ES-I3 (cell line): ENCODE data around the gene SH3YL1.

Source experiments
- H3K36me3 ChIP-seq: 2 replicates; pipeline ENCODE4 v1.6.1; 2013; ENCODE audit warnings: mild to moderate bottlenecking, low read length, control low read depth, moderate library complexity; ENCODE audit not compliant: insufficient read depth
- H3K4me1 ChIP-seq: 2 replicates; pipeline ENCODE4 v1.6.1; 2013; ENCODE audit warnings: mild to moderate bottlenecking, control low read depth, low read length; ENCODE audit not compliant: insufficient read depth
- H3K9ac ChIP-seq: 2 replicates; pipeline ENCODE4 v1.6.1; 2013; ENCODE audit warnings: low read depth, mild to moderate bottlenecking, low read length, moderate library complexity
- H3K9me3 ChIP-seq: 2 replicates; pipeline ENCODE4 v1.6.1; 2013; ENCODE audit warnings: mild to moderate bottlenecking, low read length, moderate library complexity; ENCODE audit not compliant: control insufficient read depth, insufficient read depth

The SH3YL1 gene

GRCh38 chr2:263774-264492 is at the start of gene SH3YL1:
SH3YL1 (minus strand) TSS chr2:264032; CDS start chr2:263984, 48 bp downstream.
- Histone ChIP-seq H3K9me3 (peaks cover 1% of the 10 kb centered on the region; the same call in 1 of the 2 replicates), H3K36me3 (no peaks in the 10 kb centered on the region), H3K4me1 (peaks cover 7% of the 10 kb centered on the region; the same call in 1 of the 2 replicates), H3K9ac (peak within 1 kb of the TSS; percentile 88)

DNA sequence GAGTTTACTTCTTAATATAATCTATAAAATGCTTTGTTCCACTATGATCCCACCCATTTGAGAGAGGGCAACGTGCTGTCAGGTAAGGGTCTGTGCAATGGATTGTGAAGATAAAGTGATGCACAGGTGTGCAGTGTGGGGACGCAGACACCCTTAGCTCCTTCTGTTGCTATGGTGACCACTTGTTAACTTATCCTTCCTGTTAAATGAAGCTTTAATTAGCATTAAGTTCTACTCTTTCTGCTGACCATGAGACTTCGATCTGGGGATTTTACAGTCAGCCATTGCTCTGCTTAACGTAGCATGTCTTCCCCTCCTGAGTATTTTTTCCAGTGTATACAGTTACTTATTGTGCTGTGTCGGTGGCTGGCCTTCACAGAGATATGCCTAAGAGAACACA is 47.2 kb upstream of the SH3YL1 start:
- no peaks in the 10 kb centered on the region for H3K36me3 ChIP-seq
- no peak overlapping the region for H3K9ac ChIP-seq
- H3K9me3 ChIP-seq: no peaks in the 10 kb centered on the region
- H3K4me1 ChIP-seq: peaks cover 18% of the 10 kb centered on the region

DNA sequence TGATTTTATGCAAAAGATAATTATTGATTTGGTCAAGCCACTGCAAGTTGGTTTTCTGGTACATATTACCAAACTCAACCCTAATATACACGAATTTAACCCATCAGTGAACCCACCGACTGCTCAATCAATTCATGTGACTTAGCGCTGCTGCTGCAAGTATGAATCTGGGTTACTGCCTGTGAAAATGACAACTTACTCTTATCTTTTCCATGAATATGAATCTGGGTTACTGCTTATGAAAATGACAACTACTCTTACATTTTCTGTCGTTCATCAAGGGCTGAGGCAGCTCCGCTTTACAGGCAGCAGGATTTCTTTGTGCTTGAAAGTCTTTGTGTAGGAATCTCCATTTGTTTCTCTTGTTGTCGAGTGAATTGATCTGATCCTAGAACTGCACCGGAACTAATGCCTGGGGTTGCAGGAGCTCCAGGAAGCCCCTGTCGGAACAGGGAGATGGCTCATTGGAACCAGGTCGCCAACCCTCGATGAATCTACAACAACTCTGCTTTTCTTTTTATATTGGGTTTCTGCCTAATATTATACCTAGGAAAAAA is 46.2 kb upstream of the SH3YL1 start:
- Histone ChIP-seq H3K36me3 (no peaks in the 10 kb centered on the region), H3K9me3 (no peaks in the 10 kb centered on the region), H3K4me1 (peaks cover 18% of the 10 kb centered on the region), H3K9ac (no peak overlapping the region)

GRCh38 chr2:309148-309953 is 45.5 kb upstream of the SH3YL1 start:
- peaks cover 18% of the 10 kb centered on the region for H3K4me1 ChIP-seq
- H3K36me3 ChIP-seq: no peaks in the 10 kb centered on the region
- no peaks in the 10 kb centered on the region for H3K9me3 ChIP-seq
- no peak overlapping the region for H3K9ac ChIP-seq

- Histone ChIP-seq H3K4me1 (peaks cover 14% of the 10 kb centered on the region), H3K36me3 (no peaks in the 10 kb centered on the region), H3K9me3 (no peaks in the 10 kb centered on the region; the same call in 1 of the 2 replicates), H3K9ac (no peak overlapping the region)
Observed at GRCh38 chr2:305366-305765, 41.5 kb upstream of the SH3YL1 start.

- Histone ChIP-seq H3K4me1 (no peaks in the 10 kb centered on the region), H3K36me3 (no peaks in the 10 kb centered on the region), H3K9me3 (no peaks in the 10 kb centered on the region), H3K9ac (no peak overlapping the region)
Observed at GRCh38 chr2:296354-296753, 32.5 kb upstream of the SH3YL1 start.

DNA sequence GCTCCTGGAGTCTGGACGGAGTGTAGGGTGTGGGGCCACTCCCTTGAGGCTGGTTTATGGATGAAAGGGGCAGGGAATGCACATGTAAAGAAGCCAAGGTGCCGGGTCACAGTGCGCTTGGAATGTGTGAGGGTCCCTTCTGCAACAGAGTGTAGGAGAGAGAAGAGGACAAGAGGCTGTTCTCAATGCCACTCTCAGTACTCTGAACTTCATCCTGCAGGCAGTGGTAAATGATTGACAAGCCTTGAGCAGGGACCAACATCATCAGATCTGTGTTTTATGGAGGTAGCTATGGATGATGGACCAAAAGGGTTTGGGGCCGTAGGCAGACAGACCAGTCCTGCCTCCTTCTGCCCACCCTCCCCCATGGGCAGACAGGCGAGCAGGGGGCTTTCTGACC is 31.3 kb upstream of the SH3YL1 start:
- no peaks in the 10 kb centered on the region for H3K4me1 ChIP-seq
- no peaks in the 10 kb centered on the region for H3K9me3 ChIP-seq
- no peak overlapping the region for H3K9ac ChIP-seq
- H3K36me3 ChIP-seq: no peaks in the 10 kb centered on the region

DNA sequence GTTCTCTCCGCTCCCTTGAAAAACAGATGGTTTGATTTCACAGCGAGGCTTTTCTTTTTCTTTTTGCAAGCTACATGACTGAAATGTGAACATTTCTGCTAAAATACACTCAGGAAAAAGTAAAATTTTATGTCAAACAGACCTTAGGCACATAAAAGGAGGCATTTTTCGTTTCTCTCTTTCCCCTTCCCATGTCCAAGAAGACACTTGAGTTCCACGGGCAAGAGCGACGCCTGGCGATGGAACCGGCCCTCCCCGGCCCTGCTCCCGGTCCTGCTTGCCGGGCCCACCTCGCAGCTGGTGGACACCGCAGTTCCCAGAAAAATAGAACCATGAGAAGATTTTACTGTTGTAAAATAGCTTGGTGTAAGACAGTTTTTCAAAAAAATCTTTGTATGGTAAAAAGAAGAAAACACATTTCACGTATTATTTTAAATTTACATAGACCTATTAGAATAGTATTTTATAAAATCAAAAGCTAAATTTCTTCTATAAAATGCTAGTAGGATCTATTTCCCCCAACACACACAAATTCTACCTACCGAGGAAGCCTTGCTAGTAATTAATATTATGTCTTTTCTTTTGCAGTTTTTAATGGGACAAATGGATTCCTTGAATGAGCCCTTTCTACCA is 26.4 kb upstream of the SH3YL1 start:
- Histone ChIP-seq H3K36me3 (no peaks in the 10 kb centered on the region), H3K9ac (peak overlapping the region; percentile 68)

GRCh38 chr2:289362-290089 is 25.7 kb upstream of the SH3YL1 start:
- H3K4me1 ChIP-seq: peaks cover 18% of the 10 kb centered on the region
- peak overlapping the region; percentile 68 for H3K9ac ChIP-seq
- H3K36me3 ChIP-seq: no peaks in the 10 kb centered on the region
- H3K9me3 ChIP-seq: no peaks in the 10 kb centered on the region

More for the DNA sequence above, 26.4 kb upstream of the SH3YL1 start:
- H3K9me3 ChIP-seq: no peaks in the 10 kb centered on the region
- H3K4me1 ChIP-seq: peaks cover 12% of the 10 kb centered on the region

GRCh38 chr2:288758-289361 is 25.0 kb upstream of the SH3YL1 start:
- peak overlapping the region; percentile 68 for H3K9ac ChIP-seq

GRCh38 chr2:287911-288757 is 24.3 kb upstream of the SH3YL1 start, which contains the start of gene ALKAL2:
ALKAL2 (minus strand) TSS chr2:288091; CDS start chr2:287835, 256 bp downstream.
- Histone ChIP-seq H3K9ac (peak within 1 kb of the TSS; percentile 68), H3K36me3 (no peaks in the 10 kb centered on the region), H3K4me1 (peaks cover 27% of the 10 kb centered on the region), H3K9me3 (no peaks in the 10 kb centered on the region)

More at GRCh38 chr2:288758-289361, 25.0 kb upstream of the SH3YL1 start:
- Histone ChIP-seq H3K36me3 (no peaks in the 10 kb centered on the region), H3K9me3 (no peaks in the 10 kb centered on the region), H3K4me1 (peaks cover 22% of the 10 kb centered on the region)

DNA sequence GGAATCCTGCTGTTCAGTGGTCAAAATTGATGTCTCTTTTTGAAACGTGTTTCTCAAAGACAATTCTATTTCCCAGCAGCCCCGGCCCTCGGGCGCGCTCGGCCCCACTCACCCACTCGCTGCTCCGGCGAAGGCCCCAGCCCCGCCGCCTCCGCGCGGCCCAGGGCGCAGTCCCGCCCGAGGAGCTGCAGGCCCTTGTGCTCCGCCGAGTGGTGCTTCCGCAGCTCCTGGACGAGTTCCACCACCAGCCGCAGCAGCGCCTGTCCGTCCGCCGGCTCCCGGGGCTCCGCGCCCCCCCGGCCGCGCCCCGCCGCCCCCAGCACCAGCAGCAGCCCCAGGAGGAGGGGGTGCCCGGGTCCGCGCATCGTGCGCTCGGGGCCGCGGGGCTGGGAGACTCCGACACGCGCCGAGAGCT is 23.6 kb upstream of the SH3YL1 start:
- peak overlapping the region; percentile 43; the same call in 1 of the 2 replicates for H3K9ac ChIP-seq
- H3K36me3 ChIP-seq: peaks cover under 1% of the 10 kb centered on the region; the same call in 1 of the 2 replicates
- H3K4me1 ChIP-seq: peaks cover 27% of the 10 kb centered on the region
- H3K9me3 ChIP-seq: no peaks in the 10 kb centered on the region
